Measurements from ENCODE around the gene LRRC75B.

Gene LRRC75B

DNA sequence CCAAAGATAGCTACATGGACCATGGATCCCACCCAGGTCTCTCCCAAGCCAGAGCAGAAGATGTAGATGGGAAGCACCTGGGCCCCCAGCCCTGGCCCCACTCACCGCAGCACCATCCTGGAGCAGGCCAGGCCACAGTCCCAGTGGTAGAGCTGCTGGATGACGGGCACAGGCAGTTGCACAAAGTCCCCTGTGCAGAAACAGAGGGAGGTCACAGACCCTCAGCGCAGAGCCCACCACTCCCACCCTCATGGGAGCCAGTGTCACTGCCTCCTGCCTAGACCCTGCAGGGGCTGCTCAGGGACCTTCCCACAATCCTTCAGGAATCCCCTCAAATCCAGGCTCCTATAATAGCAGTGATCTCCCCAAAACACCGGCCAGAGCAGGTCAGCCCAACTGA is 44.1 kb downstream of the LRRC75B start:
- TF ChIP-seq POLR2AphosphoS5 (IDR thresholded peaks at IDR 0.05; ENCODE audit: low read depth, low read length) (no peak), FOXP2 (optimal IDR thresholded peaks at IDR 0.05; ENCODE audit: borderline replicate concordance, extremely low read depth, extremely low read length, insufficient read depth) (no peak), SIN3A (IDR thresholded peaks at IDR 0.05; ENCODE audit: borderline replicate concordance, insufficient read depth, low read length) (no peak), TAF1 (IDR thresholded peaks at IDR 0.05; ENCODE audit: borderline replicate concordance, insufficient read depth, low read length) (no peak)
- TF ChIP-seq, protein P1, sequence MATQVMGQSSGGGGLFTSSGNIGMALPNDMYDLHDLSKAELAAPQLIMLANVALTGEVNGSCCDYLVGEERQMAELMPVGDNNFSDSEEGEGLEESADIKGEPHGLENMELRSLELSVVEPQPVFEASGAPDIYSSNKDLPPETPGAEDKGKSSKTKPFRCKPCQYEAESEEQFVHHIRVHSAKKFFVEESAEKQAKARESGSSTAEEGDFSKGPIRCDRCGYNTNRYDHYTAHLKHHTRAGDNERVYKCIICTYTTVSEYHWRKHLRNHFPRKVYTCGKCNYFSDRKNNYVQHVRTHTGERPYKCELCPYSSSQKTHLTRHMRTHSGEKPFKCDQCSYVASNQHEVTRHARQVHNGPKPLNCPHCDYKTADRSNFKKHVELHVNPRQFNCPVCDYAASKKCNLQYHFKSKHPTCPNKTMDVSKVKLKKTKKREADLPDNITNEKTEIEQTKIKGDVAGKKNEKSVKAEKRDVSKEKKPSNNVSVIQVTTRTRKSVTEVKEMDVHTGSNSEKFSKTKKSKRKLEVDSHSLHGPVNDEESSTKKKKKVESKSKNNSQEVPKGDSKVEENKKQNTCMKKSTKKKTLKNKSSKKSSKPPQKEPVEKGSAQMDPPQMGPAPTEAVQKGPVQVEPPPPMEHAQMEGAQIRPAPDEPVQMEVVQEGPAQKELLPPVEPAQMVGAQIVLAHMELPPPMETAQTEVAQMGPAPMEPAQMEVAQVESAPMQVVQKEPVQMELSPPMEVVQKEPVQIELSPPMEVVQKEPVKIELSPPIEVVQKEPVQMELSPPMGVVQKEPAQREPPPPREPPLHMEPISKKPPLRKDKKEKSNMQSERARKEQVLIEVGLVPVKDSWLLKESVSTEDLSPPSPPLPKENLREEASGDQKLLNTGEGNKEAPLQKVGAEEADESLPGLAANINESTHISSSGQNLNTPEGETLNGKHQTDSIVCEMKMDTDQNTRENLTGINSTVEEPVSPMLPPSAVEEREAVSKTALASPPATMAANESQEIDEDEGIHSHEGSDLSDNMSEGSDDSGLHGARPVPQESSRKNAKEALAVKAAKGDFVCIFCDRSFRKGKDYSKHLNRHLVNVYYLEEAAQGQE (IDR thresholded peaks at IDR 0.05; ENCODE audit: insufficient read depth in 1 of 2, low read depth in 2 of 2, low read length in 2 of 2) = no peak

DNA sequence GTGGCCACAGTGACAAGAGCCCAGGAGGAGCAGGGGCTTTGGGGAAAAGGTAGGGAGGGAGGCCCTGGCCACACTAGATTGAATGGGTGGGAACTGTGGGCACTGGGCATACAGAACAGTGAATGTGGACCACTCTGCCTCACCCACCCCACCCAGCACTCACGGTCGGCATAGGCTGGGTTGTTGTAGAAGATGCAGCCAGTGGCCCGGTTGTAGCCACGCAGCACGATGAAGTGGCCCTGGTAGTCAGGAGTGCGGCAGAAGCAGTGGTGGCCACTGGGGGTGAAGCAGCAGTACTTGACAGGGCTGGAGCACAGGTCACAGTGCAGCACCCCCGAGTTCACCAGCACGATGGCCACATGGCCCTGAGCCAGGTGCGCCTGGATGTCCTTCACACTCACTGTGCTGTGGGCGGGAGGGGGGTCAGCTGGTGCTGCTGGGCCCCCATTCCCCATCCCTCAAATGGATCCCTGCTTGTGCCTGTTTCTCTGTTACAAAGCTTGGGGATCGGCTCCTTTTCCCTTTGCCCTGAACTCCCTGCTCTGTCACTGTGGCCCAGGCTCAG is 49.1 kb downstream of the LRRC75B start:
- TF ChIP-seq, protein P1 (IDR thresholded peaks at IDR 0.05; ENCODE audit: insufficient read depth in 1 of 2, low read depth in 2 of 2, low read length in 2 of 2) = no peak
- TF ChIP-seq FOXP2 (optimal IDR thresholded peaks at IDR 0.05; ENCODE audit: borderline replicate concordance, extremely low read depth, extremely low read length, insufficient read depth) = no peak
- no peak for TF ChIP-seq TAF1 (IDR thresholded peaks at IDR 0.05; ENCODE audit: borderline replicate concordance, insufficient read depth, low read length)
- no peak for TF ChIP-seq SIN3A (IDR thresholded peaks at IDR 0.05; ENCODE audit: borderline replicate concordance, insufficient read depth, low read length)
- no peak for TF ChIP-seq POLR2AphosphoS5 (IDR thresholded peaks at IDR 0.05; ENCODE audit: low read depth, low read length)

DNA sequence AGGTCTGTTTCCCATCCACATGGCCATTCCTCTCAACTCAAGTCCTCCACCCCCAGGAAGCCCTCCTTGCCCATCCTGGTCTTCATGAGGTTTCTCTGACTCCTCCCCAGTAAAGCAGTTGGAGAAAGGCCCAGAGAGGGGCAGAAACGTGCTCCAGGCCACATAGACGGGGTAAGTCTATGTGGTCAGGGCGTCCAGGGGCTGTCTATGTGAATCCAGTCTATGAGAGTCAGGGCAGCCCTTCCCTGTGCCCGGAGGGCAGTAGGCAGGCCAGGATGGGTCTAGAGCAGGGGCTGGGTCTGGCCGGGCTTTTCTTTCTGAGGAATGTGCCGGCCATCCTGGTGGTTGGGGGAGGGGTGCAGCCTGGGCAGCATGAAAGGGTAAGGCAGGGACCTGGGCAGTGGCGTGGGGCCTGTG is 49.7 kb downstream of the LRRC75B start:
- TF ChIP-seq FOXP2 (optimal IDR thresholded peaks at IDR 0.05; ENCODE audit: borderline replicate concordance, extremely low read depth, extremely low read length, insufficient read depth) = no peak
- TF ChIP-seq POLR2AphosphoS5 (IDR thresholded peaks at IDR 0.05; ENCODE audit: low read depth, low read length) = no peak
- TF ChIP-seq TAF1 (IDR thresholded peaks at IDR 0.05; ENCODE audit: borderline replicate concordance, insufficient read depth, low read length) = no peak
- no peak for TF ChIP-seq SIN3A (IDR thresholded peaks at IDR 0.05; ENCODE audit: borderline replicate concordance, insufficient read depth, low read length)
- TF ChIP-seq, protein P1 (IDR thresholded peaks at IDR 0.05; ENCODE audit: insufficient read depth in 1 of 2, low read depth in 2 of 2, low read length in 2 of 2) = no peak

DNA sequence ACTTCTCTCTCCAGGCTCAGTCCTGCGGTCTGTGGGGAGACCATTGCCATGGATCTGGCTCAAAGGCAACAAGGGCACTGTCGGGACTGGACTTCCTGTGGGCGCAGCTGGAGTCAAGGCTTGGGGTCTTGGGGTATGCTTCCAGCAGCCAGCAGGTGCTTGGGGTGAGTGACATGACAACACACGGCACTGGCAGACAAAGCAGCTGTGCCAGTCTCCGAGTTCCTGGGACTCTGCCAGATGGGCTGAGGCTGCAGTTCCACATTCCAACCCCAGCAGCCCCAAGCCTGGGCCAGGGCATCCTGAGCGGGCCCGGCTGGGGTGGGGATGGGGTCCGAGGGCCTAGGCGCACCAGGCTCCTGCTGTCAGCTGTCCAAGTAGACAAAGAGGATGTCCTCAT is 50.2 kb downstream of the LRRC75B start:
- TF ChIP-seq FOXP2 (optimal IDR thresholded peaks at IDR 0.05; ENCODE audit: borderline replicate concordance, extremely low read depth, extremely low read length, insufficient read depth) (no peak), SIN3A (IDR thresholded peaks at IDR 0.05; ENCODE audit: borderline replicate concordance, insufficient read depth, low read length) (no peak), POLR2AphosphoS5 (IDR thresholded peaks at IDR 0.05; ENCODE audit: low read depth, low read length) (no peak), TAF1 (IDR thresholded peaks at IDR 0.05; ENCODE audit: borderline replicate concordance, insufficient read depth, low read length) (no peak)

DNA sequence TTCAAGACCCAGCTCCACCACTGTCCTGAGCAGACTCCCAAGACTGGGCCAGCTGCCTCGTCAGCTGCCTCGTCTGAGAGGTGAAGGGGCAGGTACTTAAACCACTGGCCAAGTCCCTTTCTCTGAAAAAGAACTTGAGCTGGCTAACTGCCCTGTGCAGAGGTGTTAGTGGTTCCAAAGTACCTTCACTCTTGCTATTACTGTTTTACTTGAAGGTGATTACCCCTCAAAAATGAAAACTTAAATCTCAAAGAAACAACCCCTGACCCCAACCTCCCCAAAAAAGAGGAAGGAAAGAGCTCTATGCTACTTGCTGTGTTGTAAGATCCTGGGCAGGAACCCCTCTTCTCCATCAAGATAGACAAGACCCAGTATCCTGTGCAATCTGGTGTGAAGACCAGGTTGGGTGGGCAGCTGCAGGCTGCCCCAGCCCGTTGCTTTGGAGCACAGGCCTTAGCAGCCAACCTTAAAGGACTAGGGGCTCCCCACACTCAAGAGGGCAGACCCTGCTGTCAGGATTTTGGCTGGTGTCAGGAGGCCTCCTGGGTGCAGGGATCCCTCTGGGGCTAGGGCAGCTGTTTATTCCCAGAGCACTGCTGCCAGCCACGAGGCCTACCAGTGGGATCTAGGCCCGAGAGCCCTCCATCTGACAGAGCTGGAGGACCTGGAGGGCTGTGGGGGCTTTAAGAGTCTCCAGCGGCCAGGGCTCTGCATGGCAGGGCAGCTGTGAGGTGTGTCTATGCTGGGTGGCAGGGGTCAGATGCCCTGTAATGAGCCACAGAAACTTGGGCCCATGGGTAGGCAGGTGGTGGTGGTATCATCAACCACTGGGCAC is 51.0 kb downstream of the LRRC75B start:
- TF ChIP-seq TAF1 (IDR thresholded peaks at IDR 0.05; ENCODE audit: borderline replicate concordance, insufficient read depth, low read length) (no peak), SIN3A (IDR thresholded peaks at IDR 0.05; ENCODE audit: borderline replicate concordance, insufficient read depth, low read length) (no peak), FOXP2 (optimal IDR thresholded peaks at IDR 0.05; ENCODE audit: borderline replicate concordance, extremely low read depth, extremely low read length, insufficient read depth) (no peak), POLR2AphosphoS5 (IDR thresholded peaks at IDR 0.05; ENCODE audit: low read depth, low read length) (no peak)
- TF ChIP-seq, protein P1 (IDR thresholded peaks at IDR 0.05; ENCODE audit: insufficient read depth in 1 of 2, low read depth in 2 of 2, low read length in 2 of 2) = no peak

Measured in PFSK-1 (cell line).